Measurements from ENCODE around the gene FBXW7. TPM values are rescaled to one million over a fixed set of nuclear protein-coding genes. Genes with fewer than 3 reads are reported as not detected.

FBXW7 gene, protein sequence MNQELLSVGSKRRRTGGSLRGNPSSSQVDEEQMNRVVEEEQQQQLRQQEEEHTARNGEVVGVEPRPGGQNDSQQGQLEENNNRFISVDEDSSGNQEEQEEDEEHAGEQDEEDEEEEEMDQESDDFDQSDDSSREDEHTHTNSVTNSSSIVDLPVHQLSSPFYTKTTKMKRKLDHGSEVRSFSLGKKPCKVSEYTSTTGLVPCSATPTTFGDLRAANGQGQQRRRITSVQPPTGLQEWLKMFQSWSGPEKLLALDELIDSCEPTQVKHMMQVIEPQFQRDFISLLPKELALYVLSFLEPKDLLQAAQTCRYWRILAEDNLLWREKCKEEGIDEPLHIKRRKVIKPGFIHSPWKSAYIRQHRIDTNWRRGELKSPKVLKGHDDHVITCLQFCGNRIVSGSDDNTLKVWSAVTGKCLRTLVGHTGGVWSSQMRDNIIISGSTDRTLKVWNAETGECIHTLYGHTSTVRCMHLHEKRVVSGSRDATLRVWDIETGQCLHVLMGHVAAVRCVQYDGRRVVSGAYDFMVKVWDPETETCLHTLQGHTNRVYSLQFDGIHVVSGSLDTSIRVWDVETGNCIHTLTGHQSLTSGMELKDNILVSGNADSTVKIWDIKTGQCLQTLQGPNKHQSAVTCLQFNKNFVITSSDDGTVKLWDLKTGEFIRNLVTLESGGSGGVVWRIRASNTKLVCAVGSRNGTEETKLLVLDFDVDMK
- polyA plus RNA-seq (2012; ENCODE audit: insufficient read length, low read depth) = 3.1 TPM

DNA sequence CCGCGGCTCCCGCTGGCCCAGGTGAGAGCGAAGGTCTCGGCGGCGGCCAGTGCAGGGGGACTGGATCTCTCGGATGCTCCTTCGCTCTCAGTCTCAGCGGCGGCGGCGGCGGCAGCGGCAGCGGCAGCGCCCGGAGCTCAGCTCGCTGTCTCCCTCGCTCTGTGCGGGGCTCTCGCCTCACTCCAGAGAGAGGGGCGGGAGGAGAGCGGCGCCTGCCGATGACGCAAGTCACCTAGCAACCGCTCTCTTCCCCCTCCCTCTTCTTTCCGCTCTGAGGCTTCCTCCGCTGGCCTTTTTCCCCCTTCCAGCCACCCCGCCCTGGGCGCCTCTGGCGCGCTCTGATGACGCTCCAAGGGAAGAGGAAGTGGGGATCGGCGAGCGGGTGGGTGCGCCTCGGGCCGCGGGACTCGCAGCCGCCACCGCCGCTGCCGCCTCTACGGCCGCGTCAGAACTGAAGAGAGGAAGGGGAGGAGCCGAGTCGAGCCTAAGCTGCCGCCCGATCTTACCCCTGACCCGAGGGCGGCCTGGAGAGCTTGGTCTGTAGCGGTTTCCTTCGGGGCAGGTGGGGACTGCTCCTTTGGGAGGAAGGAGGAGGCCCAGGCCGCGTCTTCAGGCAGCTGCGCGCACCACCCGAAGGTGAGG lies at the start of gene FBXW7:
FBXW7 (minus strand) TSS at position 190 of the 642 bp plus-strand sequence. CDS start 124,289 bp downstream, outside the sequence.
- TF ChIP-seq POLR2AphosphoS5 (IDR thresholded peaks at IDR 0.05; ENCODE audit: low read depth, low read length) (peak; percentile 71), TAF1 (IDR thresholded peaks at IDR 0.05; ENCODE audit: borderline replicate concordance, insufficient read depth, low read length) (peak; percentile 87), SIN3A (IDR thresholded peaks at IDR 0.05; ENCODE audit: borderline replicate concordance, insufficient read depth, low read length) (peak; percentile 70; the same call in 1 of the 2 replicates), FOXP2 (optimal IDR thresholded peaks at IDR 0.05; ENCODE audit: borderline replicate concordance, extremely low read depth, extremely low read length, insufficient read depth) (no peak)

DNA sequence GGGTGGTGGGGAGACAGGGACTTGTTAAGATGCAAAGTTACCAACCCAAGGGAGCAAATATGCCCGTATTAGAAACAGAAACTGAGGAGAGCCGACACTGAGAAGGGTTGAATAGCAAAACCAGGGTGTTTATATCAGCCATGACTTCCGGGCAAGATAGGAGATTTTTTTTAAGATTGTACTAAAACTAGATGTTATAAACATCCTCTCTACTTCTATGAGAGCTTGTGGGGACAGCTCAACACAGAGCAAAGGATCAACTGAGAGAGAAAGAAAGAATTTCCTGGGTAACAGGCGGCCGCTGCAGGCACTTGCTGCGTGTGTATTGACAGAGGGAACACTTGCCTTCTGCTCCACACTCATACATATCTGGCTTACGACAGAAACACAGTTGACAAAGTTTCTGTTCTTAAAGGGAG lies 49.1 kb upstream of the FBXW7 start:
- TF ChIP-seq, protein P1, sequence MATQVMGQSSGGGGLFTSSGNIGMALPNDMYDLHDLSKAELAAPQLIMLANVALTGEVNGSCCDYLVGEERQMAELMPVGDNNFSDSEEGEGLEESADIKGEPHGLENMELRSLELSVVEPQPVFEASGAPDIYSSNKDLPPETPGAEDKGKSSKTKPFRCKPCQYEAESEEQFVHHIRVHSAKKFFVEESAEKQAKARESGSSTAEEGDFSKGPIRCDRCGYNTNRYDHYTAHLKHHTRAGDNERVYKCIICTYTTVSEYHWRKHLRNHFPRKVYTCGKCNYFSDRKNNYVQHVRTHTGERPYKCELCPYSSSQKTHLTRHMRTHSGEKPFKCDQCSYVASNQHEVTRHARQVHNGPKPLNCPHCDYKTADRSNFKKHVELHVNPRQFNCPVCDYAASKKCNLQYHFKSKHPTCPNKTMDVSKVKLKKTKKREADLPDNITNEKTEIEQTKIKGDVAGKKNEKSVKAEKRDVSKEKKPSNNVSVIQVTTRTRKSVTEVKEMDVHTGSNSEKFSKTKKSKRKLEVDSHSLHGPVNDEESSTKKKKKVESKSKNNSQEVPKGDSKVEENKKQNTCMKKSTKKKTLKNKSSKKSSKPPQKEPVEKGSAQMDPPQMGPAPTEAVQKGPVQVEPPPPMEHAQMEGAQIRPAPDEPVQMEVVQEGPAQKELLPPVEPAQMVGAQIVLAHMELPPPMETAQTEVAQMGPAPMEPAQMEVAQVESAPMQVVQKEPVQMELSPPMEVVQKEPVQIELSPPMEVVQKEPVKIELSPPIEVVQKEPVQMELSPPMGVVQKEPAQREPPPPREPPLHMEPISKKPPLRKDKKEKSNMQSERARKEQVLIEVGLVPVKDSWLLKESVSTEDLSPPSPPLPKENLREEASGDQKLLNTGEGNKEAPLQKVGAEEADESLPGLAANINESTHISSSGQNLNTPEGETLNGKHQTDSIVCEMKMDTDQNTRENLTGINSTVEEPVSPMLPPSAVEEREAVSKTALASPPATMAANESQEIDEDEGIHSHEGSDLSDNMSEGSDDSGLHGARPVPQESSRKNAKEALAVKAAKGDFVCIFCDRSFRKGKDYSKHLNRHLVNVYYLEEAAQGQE (IDR thresholded peaks at IDR 0.05; ENCODE audit: insufficient read depth in 1 of 2, low read depth in 2 of 2, low read length in 2 of 2) = no peak
- no peak for TF ChIP-seq TAF1 (IDR thresholded peaks at IDR 0.05; ENCODE audit: borderline replicate concordance, insufficient read depth, low read length)
- no peak for TF ChIP-seq POLR2AphosphoS5 (IDR thresholded peaks at IDR 0.05; ENCODE audit: low read depth, low read length)
- TF ChIP-seq SIN3A (IDR thresholded peaks at IDR 0.05; ENCODE audit: borderline replicate concordance, insufficient read depth, low read length) = no peak
- no peak for TF ChIP-seq FOXP2 (optimal IDR thresholded peaks at IDR 0.05; ENCODE audit: borderline replicate concordance, extremely low read depth, extremely low read length, insufficient read depth)

DNA sequence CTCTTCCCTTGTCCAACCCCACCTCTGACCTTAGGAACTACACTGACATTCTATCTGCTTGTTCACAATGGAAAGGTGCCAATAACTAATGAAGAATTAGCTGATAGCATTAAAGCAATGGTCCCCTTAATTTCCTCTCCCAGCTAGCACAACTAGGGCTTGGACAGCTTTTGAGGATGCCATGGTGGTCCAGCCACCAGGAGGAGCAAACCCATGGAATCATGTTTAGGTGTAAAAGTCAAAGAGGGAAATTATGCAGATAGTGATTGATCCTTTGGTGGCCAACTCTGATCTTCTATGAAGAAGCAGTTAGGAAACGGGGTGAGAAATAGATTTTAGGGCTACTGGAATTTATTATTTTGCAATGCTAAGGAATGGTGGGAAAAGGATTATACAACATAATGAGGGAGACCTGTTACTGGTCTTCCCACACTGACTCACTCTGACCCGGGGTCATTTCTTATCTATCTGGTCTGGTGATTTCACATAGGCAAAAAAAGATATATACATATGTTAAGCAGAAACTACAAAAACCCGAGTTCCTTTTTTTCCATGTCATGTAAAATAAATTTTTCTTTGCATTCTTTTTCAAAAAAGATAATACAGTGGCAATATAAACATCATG lies 45.8 kb upstream of the FBXW7 start:
- TF ChIP-seq FOXP2 (optimal IDR thresholded peaks at IDR 0.05; ENCODE audit: borderline replicate concordance, extremely low read depth, extremely low read length, insufficient read depth) (no peak), TAF1 (IDR thresholded peaks at IDR 0.05; ENCODE audit: borderline replicate concordance, insufficient read depth, low read length) (no peak), POLR2AphosphoS5 (IDR thresholded peaks at IDR 0.05; ENCODE audit: low read depth, low read length) (no peak), SIN3A (IDR thresholded peaks at IDR 0.05; ENCODE audit: borderline replicate concordance, insufficient read depth, low read length) (no peak)
- TF ChIP-seq, protein P1 (IDR thresholded peaks at IDR 0.05; ENCODE audit: insufficient read depth in 1 of 2, low read depth in 2 of 2, low read length in 2 of 2) = no peak

DNA sequence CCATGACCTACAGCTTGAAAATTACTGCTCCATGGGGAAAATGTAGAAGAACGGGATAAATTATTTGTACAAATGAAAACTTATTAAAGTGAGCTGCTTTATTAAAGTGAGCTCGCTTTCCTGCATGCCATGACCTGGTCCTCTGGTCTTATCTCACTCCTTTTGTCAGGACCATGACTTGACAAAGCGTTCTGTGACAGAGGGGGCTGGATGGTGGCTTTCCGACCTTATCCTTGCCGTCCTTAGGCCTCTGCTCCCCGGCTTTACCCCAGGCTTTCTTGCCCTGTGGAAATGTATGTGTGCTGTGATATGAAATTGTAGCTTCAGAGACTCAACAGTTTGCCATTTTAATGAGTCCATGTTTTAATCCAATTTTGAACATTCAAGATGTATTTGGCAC lies 44.0 kb upstream of the FBXW7 start:
- TF ChIP-seq TAF1 (IDR thresholded peaks at IDR 0.05; ENCODE audit: borderline replicate concordance, insufficient read depth, low read length) (no peak), FOXP2 (optimal IDR thresholded peaks at IDR 0.05; ENCODE audit: borderline replicate concordance, extremely low read depth, extremely low read length, insufficient read depth) (no peak), POLR2AphosphoS5 (IDR thresholded peaks at IDR 0.05; ENCODE audit: low read depth, low read length) (no peak), SIN3A (IDR thresholded peaks at IDR 0.05; ENCODE audit: borderline replicate concordance, insufficient read depth, low read length) (no peak)
- TF ChIP-seq, protein P1 (IDR thresholded peaks at IDR 0.05; ENCODE audit: insufficient read depth in 1 of 2, low read depth in 2 of 2, low read length in 2 of 2) = no peak

Data from PFSK-1 (cell line).